Activated CD8-positive, alpha-beta memory T cell treated with anti-CD3 and anti-CD28 coated beads, Interleukin-2, amount 50 U/mL, for 24 hours (primary cell): ENCODE data around the gene PTGIS.
"Not testable (repeated sequence)": the region's sequence is repeated elsewhere in the genome, so short reads cannot be mapped to it uniquely, and the experiment has no call there.

Experiments
- DNase-seq: peaks from one replicate; pipeline ENCODE4 v3.0.0-alpha.2; 2020; ENCODE audit errors: extremely low read depth

Gene PTGIS

GRCh38 chr20:49567421-49568277, at the start of gene PTGIS:
Gene PTGIS, minus strand, starts transcription at chr20:49568137. Its CDS starts 21 bp downstream, at chr20:49568116.
- no peak for DNase-seq

- DNase-seq, result not testable (repeated sequence)
Observed at GRCh38 chr20:49617394-49617793, 49.5 kb upstream of the PTGIS start.

GRCh38 chr20:49616154-49617007, 48.4 kb upstream of the PTGIS start:
- DNase-seq, result no peak

DNA sequence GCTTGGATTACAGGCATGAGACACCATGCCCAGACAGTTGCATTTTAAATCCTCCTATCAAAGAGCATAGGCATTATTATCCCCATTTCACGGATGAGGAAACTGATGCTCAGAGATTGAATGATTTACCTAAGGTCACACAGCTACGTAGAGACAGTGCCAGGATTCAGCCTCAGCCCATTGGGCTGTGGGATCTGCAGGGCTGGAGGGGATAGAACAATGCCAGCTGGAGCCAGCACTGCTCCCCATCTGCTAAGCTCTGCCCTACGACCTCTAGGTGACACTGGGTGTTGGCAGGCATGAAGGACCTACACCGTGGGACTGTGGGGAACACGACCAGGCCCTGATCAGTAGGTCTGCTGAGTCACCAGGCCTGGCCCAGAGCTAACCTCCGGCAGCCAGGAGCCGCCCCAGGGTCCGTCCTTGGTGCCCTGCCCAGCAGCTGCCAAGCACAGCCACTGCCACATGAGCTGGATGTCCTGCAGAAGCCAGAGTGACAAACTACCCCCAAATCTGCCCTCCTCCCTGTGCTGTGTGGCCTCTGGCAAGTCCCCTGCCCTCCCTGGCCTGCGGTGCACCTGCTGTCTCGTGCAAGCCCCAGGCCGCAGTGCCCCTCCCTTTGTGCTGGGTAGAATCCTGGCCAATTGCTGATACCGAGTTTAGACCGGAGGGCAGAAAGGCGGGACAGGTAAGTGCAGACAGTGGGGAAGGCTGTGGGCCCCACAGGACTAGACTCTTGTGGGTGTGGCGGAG, 47.6 kb upstream of the PTGIS start:
- DNase-seq, result no peak

DNA sequence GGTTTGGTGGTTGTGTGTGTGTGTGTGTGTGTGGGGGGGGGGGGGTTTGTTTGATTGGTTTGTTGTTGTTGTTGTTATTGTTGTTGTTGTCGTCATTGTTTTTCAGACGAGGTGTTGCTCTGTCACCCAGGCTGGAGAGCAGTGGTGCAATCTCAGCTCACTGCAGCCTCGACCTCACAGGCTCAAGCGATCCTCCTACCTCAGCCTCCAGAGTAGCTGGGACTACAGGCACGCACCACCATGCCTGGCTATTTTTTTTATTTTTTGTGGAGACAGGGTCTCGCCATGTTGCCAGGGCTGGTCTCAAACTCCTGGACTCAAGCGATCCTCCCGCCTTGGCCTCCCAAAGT, 47.1 kb upstream of the PTGIS start:
- not testable (repeated sequence) for DNase-seq

DNA sequence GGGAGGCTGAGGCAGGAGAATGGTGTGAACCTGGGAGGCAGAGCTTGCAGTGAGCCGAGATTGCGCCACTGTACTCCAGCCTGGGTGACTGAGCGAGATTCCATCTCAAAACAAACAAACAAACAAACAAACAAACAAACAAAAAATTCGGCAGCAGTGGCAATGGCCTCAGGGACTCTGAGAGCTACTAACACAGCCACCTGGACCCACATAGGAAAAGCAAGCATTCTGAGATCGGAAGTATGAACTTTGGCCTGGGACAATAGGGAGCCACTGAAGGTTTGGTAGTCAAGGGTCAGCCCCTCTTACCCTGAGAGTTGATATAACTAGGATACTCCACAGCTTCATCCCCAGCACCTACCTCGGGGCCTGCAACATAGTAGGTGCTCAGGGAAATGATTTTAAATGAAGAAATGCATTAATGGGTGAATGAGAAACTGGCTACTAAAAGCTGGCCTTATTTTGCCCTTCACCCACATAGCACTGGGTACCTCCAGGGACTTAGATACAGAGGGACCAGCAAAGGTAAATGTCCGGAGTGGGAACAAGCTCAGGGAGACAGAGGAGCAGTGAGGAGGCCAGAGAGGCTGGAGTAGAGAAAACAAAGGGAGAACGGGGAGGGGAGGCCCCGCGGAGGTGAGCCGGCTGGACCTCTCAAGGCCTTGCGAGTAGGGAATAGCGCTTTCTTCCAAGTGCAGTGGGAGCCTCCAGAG, 46.6 kb upstream of the PTGIS start:
- DNase-seq, result no peak

GRCh38 chr20:49612127-49612738, 44.3 kb upstream of the PTGIS start:
- no peak for DNase-seq

DNA sequence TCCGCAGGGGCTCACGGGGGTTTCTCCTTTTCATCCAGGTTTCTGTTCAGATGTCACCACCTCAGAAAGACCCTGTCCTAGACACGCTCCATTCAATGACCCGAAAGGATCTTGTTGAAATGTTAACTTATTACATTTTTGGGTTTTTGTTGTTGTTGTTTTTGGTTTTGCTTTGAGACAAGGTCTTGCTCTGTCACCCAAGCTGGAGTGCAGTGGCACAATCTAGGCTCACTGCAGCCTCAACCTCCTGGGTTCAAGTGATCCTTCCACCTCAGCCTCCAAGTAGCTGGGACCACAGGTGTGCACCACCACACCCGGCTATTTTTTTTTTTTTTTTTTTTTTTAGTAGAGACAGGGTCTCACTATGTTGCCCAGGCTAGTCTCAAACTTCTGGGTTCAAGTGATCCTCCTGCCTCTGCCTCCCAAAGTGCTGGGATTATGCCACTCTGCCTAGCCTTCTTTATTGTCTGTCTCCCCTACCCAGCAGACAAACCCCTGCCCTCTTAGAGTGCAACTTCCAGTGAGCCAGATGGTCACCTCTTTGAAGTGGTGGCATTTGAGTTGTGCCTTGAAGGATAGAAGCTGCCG, 43.7 kb upstream of the PTGIS start:
- not testable (repeated sequence) for DNase-seq

GRCh38 chr20:49610691-49611538, 43.0 kb upstream of the PTGIS start:
- DNase-seq, result no peak

DNA sequence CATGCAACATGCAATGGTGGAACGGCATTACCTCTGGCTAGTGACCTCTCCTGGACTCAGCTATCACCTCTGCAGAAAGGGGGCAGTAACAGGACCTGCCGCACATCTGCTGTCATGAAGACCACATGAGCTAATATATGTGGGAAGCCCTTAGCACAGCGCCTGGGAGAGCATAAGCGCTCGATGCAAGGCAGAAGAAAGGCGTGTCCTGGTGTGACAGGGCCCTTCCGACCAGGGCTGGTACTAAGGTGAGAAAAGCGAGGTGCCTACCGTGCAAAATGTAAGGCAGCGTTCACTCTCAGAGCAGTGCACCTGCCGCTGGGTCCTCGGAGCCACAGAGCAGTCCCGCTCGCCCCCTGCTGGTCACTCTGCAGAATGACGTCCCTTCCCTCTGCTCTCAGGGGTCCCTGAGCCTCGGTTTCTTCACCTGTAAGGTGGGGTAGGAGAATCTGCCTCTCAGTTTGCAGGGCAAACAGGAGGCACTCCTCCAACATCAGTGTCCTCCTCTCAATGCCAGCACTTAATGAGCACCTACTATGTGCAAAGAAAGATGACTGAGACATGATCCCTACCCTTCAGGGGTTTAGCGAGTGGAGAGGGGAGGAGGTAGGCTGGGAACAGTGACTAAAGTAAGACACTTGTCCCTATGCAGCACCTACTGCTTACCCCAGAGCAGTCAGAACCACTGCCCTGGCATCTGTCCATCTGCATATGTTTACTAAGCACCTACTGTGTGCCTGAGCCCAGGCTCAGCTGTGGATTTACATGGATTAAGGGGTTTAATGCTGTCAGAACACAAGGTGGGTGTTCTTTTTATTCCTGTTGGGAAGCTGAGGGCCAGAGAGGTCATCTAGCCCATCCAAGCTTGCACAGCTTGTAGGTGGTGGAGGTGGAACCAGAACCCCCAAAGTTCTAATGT, 41.1 kb upstream of the PTGIS start:
- no peak for DNase-seq

GRCh38 chr20:49607568-49607967, 39.6 kb upstream of the PTGIS start:
- no peak for DNase-seq

DNA sequence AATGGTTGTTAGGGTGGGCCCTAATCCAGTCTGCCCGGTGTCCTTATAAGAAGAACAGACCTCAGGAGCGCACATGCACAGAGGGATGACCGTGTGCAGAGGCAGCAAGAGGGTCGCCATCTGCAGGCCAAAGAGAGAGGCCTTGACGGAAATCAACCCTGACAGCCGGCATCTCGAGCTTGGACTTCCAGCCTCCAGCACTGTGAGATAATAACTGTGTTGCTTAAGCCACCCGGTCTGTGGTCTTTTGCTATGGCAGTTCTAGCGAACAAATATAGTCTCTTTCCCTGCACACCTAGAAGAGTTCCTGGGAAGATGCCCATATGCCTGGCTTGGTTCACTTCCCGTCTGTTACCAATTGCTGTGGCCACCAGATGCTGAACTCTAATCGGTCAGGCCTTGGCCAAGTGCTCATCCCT, 35.3 kb upstream of the PTGIS start:
- no peak for DNase-seq

GRCh38 chr20:49602345-49603208, 34.6 kb upstream of the PTGIS start:
- DNase-seq, result no peak

DNA sequence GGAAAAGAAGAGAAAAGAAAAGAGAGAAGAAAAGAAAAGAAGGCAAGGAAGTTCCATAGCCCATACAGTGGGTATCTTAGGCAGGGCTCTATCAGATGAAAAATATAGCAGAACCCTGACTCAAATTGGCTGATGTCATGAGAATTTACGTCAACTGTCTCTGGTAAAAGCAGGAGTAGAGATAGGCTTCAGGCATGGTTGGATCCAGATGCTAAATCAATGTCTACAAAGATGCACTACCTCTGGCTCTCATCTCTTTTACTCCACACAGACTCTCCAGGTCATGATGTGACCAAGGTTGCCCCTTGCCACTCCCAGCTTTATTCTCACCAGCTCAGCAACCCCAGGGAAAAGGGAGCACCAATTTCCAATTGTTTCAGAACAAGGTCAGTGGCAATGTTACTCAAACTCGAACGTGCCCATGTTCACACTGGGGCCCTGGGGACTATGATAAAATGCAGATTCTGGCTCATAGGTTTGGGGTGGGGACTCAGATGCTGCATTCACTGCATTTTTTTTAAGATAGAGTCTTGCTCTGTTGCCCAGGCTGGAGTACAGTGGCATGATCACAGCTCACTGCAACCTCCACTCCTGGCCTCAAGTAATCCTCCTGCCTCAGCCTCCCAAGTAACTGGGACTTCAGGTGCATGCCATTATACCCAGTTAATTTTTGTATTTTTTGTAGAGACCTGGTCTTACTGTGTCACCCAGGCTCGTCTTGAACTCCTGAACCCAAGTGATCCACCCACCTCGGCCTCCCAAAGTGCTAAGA, 33.4 kb upstream of the PTGIS start:
- no peak for DNase-seq

- DNase-seq, result no peak
Observed at GRCh38 chr20:49599746-49600113, 31.8 kb upstream of the PTGIS start.

DNA sequence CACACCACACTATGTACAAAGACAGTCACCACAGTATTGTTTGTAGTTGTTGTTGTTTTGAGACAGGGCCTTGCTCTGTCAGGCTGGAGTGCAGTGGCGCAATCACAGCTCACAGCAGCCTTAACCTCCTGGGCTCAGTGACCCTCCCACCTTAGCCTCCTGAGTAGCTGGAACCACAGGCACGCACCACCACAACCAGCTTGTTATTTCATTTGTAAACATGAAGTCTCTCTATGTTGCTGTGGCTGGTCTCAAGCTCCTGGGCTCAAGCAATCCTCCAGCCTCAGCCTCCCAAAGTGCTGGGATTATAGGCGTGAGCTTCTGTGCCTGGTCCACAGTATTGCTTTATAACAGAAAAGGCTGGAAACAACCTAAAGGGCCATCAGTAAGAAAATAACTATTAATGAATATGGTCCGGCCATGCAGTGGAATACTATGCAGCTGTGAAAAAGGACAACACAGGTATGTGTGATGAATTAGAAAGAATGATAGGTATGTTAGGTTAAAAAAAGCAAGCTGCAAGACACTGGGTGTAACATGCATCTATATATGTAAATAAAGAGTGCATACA, 30.0 kb upstream of the PTGIS start:
- DNase-seq, result no peak
